HG02973 (cell line): ENCODE results near the gene UNC5C.
"Not testable (repeated sequence)": the region's sequence is repeated elsewhere in the genome, so short reads cannot be mapped to it uniquely, and the experiment has no call there.

Experiments
- ATAC-seq: cut with Tn5 transposase; IDR thresholded peaks from one replicate; pipeline ENCODE4 v1.9.1; 2021; ENCODE audit warnings: moderate library complexity; ENCODE audit not compliant: unreplicated experiment

The UNC5C gene

DNA sequence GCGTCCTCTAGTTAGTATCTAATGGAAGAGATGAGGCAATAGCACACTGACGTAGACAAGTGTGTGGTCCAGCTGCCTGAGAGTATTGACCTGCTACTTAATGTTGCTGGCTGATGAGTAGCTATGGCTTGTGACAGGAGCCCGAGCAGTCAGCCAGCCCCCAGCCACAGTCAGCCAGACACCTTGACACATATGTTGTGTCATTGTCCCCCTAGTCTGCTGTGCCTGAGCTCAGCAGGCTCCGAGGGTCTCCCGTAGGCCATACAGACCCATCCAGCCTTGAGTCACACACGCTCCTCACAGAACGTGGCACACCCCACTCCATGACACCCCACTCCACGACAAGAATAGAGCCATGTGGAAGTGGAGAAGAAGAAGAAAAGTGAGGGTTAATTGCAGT lies 362.1 kb downstream of the UNC5C start:
- ATAC-seq: no peak

DNA sequence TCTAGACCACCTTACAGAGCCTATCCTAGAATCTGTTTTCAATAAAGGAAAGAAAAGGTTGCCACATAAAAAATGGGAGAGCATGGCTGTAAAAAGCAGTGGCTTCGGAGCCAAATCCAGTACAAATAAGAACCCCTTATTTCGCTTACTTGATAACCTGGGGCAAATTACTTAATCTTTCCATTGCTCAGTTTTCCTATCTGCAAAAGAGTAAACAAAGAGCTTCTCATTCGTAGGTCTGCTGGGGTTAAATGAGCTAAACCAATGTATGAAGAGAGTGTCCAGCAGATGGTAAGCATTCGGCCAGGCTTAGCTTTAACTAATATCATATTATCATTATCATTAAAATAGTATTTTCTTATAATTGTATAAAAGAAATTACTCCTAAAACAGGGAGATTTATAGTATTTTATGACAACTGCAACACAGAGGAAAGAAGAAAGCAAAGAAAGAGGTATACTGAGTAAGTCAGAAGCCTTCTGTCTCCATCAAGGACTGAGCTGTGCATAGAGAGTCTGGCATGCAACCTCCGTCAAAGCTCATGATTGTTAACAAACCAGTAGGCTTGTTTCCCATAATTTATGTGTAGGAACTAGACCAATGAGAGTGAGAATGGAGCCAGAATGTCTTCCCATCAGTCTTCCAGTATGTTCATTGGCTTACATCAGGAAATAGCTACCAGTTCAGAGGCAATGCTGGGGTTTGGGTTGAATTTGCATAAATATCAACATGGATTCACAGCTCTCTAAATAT lies 364.9 kb downstream of the UNC5C start:
- ATAC-seq: no peak

DNA sequence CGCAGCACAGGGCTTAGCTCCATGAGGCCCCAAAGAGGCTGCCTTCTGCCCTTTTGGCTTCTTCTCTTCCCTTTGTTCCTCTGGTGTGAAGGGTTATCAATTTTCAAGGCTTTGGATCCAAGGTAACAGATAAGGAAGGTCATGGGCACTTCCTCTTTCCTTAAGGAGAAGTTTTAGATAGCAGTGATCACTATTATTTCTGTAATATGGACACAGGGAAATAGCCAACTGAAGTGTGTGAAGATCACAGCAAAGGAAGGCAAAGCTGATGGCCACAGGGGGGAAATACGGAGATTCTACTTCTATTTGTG lies 366.8 kb downstream of the UNC5C start:
- ATAC-seq: no peak

DNA sequence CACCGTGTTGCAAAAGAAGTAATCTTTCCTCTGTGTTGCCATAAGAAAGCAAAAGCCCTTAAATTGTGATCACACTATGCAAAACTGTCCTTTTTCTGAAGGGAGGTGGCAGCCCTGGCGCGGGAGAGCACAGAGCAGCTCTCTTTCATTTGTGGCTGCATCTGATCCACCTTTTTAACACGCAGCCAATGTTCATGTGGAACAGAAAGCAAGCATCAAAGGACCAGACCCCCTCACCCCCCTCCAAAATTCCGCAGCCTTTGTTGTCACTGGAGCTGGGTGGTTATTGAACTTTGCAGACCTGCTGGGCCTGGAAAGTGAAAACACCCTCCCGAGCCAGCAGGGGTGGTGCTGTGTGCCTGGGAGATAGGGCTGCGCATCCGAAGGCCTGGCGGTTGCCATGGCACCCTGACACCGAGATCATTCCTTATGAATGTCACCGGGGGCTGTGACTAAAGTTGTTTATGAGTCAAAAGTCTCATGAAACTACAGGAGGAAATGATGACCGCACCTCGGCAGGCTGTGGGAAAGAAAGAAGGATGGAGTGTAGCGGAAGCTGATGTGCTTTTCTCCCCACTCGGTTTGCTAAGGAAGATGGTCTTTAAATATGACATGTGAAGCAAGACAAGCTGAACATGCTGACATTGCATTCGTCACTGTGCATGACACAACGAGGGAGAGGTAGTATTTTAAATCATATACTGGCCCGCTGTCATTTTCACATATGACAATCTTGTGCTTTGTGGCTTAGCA lies 367.4 kb downstream of the UNC5C start:
- no peak for ATAC-seq

- ATAC-seq: no peak
Observed at GRCh38 chr4:95180531-95181242, 368.1 kb downstream of the UNC5C start.

DNA sequence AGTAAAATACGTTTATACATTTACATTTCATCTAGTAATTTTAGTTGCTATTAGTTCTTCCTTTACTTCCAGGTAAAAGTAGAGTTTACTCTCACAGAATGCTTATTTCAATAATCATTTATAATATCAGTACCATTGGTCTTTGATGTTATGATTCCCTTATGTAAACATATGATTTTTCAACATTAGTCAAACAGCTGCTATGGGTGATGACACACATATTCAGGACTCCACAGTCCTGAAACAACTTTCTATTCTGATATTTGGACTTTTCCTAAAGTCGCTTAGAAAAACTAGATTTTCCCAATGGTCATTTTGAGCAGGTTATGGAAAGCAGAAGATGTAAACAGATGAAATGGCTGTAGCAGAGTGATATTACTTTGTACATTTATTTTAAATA lies 369.8 kb downstream of the UNC5C start:
- no peak for ATAC-seq

DNA sequence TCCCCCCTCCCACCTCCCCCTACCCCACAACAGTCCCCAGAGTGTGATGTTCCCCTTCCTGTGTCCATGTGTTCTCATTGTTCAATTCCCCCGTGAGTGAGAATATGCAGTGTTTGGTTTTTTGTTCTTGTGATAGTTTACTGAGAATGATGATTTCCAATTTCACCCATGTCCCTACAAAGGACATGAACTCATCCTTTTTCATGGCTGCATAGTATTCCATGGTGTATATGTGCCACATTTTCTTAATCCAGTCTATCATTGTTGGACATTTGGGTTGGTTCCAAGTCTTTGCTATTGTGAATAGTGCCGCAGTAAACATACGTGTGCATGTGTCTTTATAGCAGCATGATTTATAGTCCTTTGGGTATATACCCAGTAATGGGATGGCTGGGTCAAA lies 377.4 kb downstream of the UNC5C start:
- not testable (repeated sequence) for ATAC-seq

GRCh38 chr4:95170176-95170575 lies 378.6 kb downstream of the UNC5C start:
- ATAC-seq: no peak

DNA sequence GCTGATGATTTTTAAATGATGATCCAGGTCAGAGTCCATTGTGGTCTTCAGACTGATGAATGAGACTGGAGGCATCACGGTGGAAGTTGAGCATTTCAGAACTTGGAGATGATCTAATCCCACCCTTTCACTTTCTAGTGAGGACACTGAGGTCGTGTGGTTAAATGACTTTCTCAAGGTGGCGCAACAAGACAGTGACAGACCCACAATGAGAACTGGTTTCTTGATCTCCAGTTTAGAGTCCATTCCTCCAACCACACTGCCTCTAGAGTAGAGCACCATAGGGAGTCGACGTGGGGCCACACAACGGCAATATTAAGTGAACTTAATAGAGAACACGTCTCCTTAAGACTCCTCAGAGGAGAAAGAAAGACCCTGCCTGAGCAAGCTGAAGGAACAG lies 381.0 kb downstream of the UNC5C start:
- ATAC-seq: no peak

GRCh38 chr4:95165926-95166524 lies 382.7 kb downstream of the UNC5C start:
- ATAC-seq: peak; percentile 82

GRCh38 chr4:95162867-95163266 lies 385.9 kb downstream of the UNC5C start:
- no peak for ATAC-seq

GRCh38 chr4:95161781-95162469 lies 386.8 kb downstream of the UNC5C start:
- no peak for ATAC-seq

DNA sequence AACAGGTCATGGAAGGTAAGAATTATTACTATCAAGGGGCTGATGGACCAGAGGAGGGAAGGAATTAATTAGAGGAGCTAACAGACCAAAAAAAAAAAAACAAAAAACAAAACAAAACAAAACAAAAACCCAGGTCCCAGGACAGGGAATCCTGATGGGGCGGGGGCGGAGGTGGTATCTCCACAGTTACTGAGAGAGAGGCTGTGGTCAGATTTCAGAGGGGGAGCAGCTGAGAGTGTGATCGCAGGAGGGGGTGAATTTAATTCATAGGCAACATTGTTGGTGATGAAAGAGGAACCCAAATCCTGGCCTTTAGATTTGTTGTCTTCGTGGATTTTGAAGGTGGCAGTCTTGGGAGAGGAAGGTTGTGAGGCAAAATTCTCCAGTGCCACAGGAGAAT lies 389.4 kb downstream of the UNC5C start:
- no peak for ATAC-seq

GRCh38 chr4:95158626-95159025 lies 390.1 kb downstream of the UNC5C start:
- ATAC-seq: no peak

GRCh38 chr4:95158045-95158444 lies 390.7 kb downstream of the UNC5C start:
- no peak for ATAC-seq

DNA sequence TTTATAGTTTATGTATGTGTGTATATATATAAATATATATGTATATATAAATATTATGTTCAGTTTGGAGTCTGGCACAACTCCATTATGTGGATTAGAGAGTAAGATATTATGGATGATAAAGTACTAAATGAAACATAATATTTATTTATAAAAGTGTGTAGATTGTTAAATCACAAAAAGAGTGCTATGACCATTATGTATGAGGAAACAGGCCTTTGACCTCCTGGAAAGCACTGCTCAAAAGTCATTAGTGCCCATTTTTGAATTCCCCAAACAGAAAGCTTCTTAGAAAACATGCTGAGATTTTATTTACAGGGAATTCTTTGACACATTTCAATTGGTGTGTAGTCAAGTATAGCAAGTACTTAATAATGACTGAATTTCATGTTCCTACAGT lies 391.2 kb downstream of the UNC5C start:
- no peak for ATAC-seq

DNA sequence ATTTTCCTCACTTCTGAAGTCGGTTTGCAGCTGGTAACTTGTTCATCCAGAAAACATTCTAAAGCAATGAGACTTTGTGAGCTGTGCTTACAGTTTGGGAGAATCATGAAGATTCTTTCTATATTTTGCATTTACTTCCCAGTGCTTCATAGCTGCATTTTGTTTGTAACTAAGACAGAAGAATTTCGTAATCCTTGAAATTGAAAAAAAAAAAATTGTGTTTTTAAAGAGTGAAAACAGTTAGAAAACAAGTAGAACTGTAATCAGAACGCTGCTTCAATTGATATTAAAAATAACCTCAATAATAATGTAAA lies 392.4 kb downstream of the UNC5C start:
- ATAC-seq: no peak

- peak; percentile 53 for ATAC-seq
Observed at GRCh38 chr4:95155759-95156451, 392.9 kb downstream of the UNC5C start.

- no peak for ATAC-seq
Observed at GRCh38 chr4:95153182-95153581, 395.6 kb downstream of the UNC5C start.

- ATAC-seq: no peak
Observed at GRCh38 chr4:95151255-95151654, 397.5 kb downstream of the UNC5C start.

DNA sequence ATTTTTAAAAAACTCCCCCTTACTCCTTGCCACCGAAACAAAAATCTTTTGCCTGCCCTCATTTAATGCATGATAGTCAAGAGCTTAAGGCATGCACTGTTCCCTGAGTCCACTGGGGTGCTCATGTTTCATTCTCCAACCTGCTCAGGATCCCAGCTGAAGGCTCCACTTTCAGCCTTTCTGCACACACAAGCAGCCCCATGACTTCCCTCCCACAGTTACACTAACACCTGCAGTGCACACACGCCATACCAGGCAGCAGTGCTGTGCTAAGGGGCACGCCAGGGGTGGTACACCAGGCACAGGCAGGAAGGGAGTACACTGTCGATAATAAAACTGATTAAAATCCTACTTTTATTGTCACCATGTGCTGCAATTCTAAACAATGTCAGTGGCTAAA lies 405.8 kb downstream of the UNC5C start:
- no peak for ATAC-seq
